Measurements from ENCODE around the gene RPS3A.
"Not testable (repeated sequence)": the region's sequence is repeated elsewhere in the genome, so short reads cannot be mapped to it uniquely, and the experiment has no call there.

RPS3A gene

GRCh38 chr4:151099229-151099975 is at the start of gene RPS3A:
Gene RPS3A (plus strand): TSS chr4:151099628. CDS start chr4:151099653, 25 bp downstream.
- DNase-seq (ENCODE audit: low spot score) = peak; percentile 98

- DNase-seq (ENCODE audit: low spot score) = no peak
Observed at GRCh38 chr4:151052785-151053184, 46.6 kb upstream of the RPS3A start.

- no peak for DNase-seq (ENCODE audit: low spot score)
Observed at GRCh38 chr4:151055539-151055938, 43.9 kb upstream of the RPS3A start.

GRCh38 chr4:151063143-151063542 is 36.3 kb upstream of the RPS3A start:
- DNase-seq (ENCODE audit: low spot score) = not testable (repeated sequence)

- DNase-seq (ENCODE audit: low spot score) = no peak
Observed at GRCh38 chr4:151067316-151067970, 32.0 kb upstream of the RPS3A start.

GRCh38 chr4:151074416-151074916 is 25.0 kb upstream of the RPS3A start:
- no peak for DNase-seq (ENCODE audit: low spot score)

- DNase-seq (ENCODE audit: low spot score) = not testable (repeated sequence)
Observed at GRCh38 chr4:151077978-151078377, 21.4 kb upstream of the RPS3A start.

GRCh38 chr4:151087467-151087866 is 12.0 kb upstream of the RPS3A start:
- DNase-seq (ENCODE audit: low spot score) = no peak

GRCh38 chr4:151091047-151091446 is 8.4 kb upstream of the RPS3A start:
- no peak for DNase-seq (ENCODE audit: low spot score)

GRCh38 chr4:151092488-151092887 is 6.9 kb upstream of the RPS3A start:
- no peak for DNase-seq (ENCODE audit: low spot score)

- no peak for DNase-seq (ENCODE audit: low spot score)
Observed at GRCh38 chr4:151093203-151093602, 6.2 kb upstream of the RPS3A start.

GRCh38 chr4:151094290-151094751 is 5.1 kb upstream of the RPS3A start:
- DNase-seq (ENCODE audit: low spot score) = no peak

- no peak for DNase-seq (ENCODE audit: low spot score)
Observed at GRCh38 chr4:151095142-151095541, 4.3 kb upstream of the RPS3A start.

GRCh38 chr4:151097759-151098158 is 1.7 kb upstream of the RPS3A start:
- no peak for DNase-seq (ENCODE audit: low spot score)

- no peak for DNase-seq (ENCODE audit: low spot score)
Observed at GRCh38 chr4:151098979-151099228, 524 bp upstream of the RPS3A start.

- peak; percentile 61 for DNase-seq (ENCODE audit: low spot score)
Observed at GRCh38 chr4:151099976-151100417, 569 bp downstream of the RPS3A start.

- no peak for DNase-seq (ENCODE audit: low spot score)
Observed at GRCh38 chr4:151100531-151100930, 1.1 kb downstream of the RPS3A start.

GRCh38 chr4:151103758-151104157 is 4.3 kb downstream of the RPS3A start:
- DNase-seq (ENCODE audit: low spot score) = no peak

GRCh38 chr4:151104621-151105020 is 5.2 kb downstream of the RPS3A start:
- DNase-seq (ENCODE audit: low spot score) = no peak

- no peak for DNase-seq (ENCODE audit: low spot score)
Observed at GRCh38 chr4:151105454-151106032, 6.1 kb downstream of the RPS3A start.

- no peak for DNase-seq (ENCODE audit: low spot score)
Observed at GRCh38 chr4:151107063-151107462, 7.6 kb downstream of the RPS3A start.

- no peak for DNase-seq (ENCODE audit: low spot score)
Observed at GRCh38 chr4:151110236-151110635, 10.8 kb downstream of the RPS3A start.

GRCh38 chr4:151114338-151114737 is 14.9 kb downstream of the RPS3A start:
- no peak for DNase-seq (ENCODE audit: low spot score)
